ENCODE results near the gene TACO1. TPM values are rescaled to one million over a fixed set of nuclear protein-coding genes. Genes with fewer than 3 reads are reported as not detected.

The TACO1 gene
- total RNA-seq, 2 experiments from 2014 or later: 28.2 to 30.4 TPM

DNA sequence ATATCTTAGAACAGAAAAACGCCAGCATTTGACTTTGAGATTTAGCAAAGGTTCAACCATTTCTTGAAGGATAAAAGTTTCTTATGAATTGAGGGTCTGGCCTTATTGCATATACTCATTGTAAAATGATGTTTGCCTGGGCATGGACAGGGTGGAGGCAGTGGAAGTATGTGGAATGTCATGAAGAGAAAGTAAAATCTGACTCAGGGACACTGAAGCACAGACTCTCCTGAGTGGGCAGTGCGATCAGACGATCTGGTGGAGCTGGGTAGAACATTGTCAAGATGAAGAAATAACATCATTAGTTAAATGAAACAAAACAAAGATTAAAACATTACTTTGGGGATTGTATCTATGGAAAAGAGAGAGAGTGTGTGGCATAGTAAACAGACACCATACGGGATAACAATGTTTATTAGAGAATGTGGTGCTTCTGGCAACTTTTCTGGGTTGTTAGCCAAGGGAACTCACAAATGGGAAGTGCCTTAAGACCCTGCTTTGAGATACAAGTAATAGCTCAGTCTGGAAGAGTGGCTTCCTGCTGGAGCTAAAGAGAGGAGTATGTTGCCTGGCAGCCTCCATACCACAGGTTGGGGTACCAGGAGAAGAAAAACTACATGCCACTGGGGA, 26.0 kb downstream of the TACO1 start:
- H3K4me1 Mint-ChIP-seq (ENCODE audit: low read depth): peaks cover 37% of the 10 kb centered on the region
- no peaks in the 10 kb centered on the region for H3K27me3 Mint-ChIP-seq
- H3K36me3 Mint-ChIP-seq: peaks cover 2% of the 10 kb centered on the region
- DNase-seq: no peak
- no peaks in the 10 kb centered on the region for H3K9me3 Mint-ChIP-seq
- CTCF ChIA-PET: interaction anchor here (0.6 to 2.2 kb wide), 7 partner anchors 10 to 220 kb away, joined by 3 to 9 read pairs (median 3); no protein-coding TSS in a partner anchor
- intact Hi-C loops (cut with micrococcal nuclease): loop anchor here (10.0 kb wide), 1 partner anchor 662 kb away; the partner anchor contains the start of gene TANC2
- POLR2A ChIA-PET: interaction anchor here (0.6 to 0.8 kb wide), 3 partner anchors 72 to 149 kb away, joined by 3 to 4 read pairs (median 3); no protein-coding TSS in a partner anchor
- no peak overlapping the region for H3K4me3 Mint-ChIP-seq
- no peak overlapping the region for H3K27ac Mint-ChIP-seq

DNA sequence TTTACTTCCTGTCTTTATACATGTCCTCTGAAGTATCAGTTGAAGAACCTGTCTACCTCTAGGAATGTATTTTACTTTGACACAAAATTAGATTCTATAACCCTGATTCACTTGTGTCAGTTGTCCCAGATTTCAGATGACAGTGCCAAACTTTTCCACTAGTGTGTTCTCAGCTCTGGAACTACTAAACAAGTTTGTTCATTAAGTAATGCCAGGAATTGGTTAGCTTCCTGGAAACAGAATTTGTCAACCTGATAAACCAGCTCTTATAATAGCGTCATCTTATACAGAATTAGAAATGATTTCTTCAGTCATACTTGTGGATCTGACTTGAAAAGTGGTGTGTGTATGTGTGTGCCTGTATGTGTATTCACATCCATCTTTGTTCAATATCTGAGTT, 28.9 kb downstream of the TACO1 start:
- no peak for DNase-seq
- Mint-ChIP-seq H3K4me1 (ENCODE audit: low read depth) (peaks cover 36% of the 10 kb centered on the region), H3K27ac (no peak overlapping the region), H3K9me3 (no peaks in the 10 kb centered on the region), H3K36me3 (no peaks in the 10 kb centered on the region), H3K27me3 (no peaks in the 10 kb centered on the region), H3K4me3 (no peak overlapping the region)
- intact Hi-C loops (cut with micrococcal nuclease): loop anchor here (10.0 kb wide), 1 partner anchor 665 kb away; the partner anchor contains the start of gene TANC2
- CTCF ChIA-PET: interaction anchor here (0.6 to 1.2 kb wide), 4 partner anchors 18 to 204 kb away, joined by 3 read pairs; no protein-coding TSS in a partner anchor
- POLR2A ChIA-PET: no interaction called here

DNA sequence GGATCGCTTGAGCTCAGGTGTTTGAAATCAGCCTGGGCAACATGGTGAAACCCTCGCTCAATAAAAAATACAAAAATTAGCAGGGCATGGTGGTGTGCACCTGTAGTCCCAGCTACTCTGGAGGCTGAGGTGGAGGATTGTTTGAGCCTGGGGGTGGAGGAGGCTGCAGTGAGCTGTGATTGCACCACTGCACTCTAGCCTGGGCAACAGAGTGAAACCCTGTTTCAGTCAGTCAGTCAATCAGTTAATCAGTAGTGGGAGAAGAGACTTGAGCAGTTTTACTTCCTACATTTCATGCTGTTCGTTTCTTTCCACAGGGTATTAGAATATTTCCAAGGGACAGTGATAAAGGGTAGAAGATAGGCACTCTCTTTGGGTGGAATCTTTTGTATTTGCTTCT, 30.4 kb downstream of the TACO1 start:
- H3K27ac Mint-ChIP-seq: no peak overlapping the region
- DNase-seq: no peak
- intact Hi-C loops (cut with micrococcal nuclease): no loop called here
- no peaks in the 10 kb centered on the region for H3K27me3 Mint-ChIP-seq
- H3K4me3 Mint-ChIP-seq: no peak overlapping the region
- H3K4me1 Mint-ChIP-seq (ENCODE audit: low read depth): peaks cover 23% of the 10 kb centered on the region
- H3K9me3 Mint-ChIP-seq: no peaks in the 10 kb centered on the region
- H3K36me3 Mint-ChIP-seq: peaks cover 4% of the 10 kb centered on the region
- CTCF ChIA-PET: interaction anchor here (1.2 kb wide), 1 partner anchor 206 kb away, joined by 3 read pairs; no protein-coding TSS in a partner anchor
- POLR2A ChIA-PET: interaction anchor here (0.6 kb wide), 1 partner anchor 226 kb away, joined by 4 read pairs; no protein-coding TSS in a partner anchor

DNA sequence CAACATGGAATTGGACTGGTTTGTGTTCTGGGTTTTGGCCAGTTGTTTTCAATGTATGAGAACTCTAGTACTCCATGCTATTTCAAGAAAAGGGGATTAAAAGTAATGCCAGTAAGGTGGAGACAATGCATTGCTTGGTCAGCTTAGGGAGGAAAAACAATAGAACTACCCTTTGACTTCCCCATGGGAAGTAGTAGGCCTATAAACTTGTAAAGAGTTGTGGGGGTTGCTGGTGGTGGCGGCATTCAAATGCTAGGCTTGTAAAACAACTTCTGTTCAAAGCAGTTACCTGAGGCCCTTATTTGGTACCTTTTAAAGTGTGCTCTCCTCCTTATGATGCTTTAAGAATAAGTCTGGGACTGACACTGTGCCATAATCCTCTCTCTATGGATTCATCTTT, 30.9 kb downstream of the TACO1 start:
- DNase-seq: no peak
- no peaks in the 10 kb centered on the region for H3K27me3 Mint-ChIP-seq
- peaks cover 18% of the 10 kb centered on the region for H3K4me1 Mint-ChIP-seq (ENCODE audit: low read depth)
- ChIA-PET POLR2A (no interaction called here), CTCF (no interaction called here)
- intact Hi-C loops (cut with micrococcal nuclease): no loop called here
- H3K36me3 Mint-ChIP-seq: peaks cover 8% of the 10 kb centered on the region
- H3K4me3 Mint-ChIP-seq: no peak overlapping the region
- no peak overlapping the region for H3K27ac Mint-ChIP-seq
- H3K9me3 Mint-ChIP-seq: no peaks in the 10 kb centered on the region

DNA sequence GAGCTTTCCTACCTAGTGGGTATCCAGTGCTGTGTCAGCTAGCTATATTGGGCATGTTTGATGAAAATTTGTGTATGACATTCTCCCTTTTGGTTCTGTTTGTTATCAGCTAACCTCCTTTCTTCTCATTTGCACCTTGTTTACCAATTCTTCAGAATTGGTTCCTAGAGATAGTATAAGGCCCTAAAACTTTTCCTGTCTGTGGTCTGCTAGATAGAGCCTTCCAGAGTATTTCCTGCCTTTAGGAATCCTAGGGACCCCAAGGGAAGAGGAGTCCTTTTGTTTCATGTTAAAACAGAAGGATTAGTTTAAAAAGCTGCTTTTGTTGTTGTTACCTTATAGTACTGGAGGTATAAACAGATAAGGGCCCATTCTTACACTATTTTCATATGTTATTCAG, 33.0 kb downstream of the TACO1 start:
- H3K27me3 Mint-ChIP-seq: no peaks in the 10 kb centered on the region
- H3K4me3 Mint-ChIP-seq: no peak overlapping the region
- ChIA-PET CTCF (interaction anchor here (0.9 to 3.7 kb wide), 3 partner anchors 22 to 208 kb away, joined by 3 to 12 read pairs (median 11); no protein-coding TSS in a partner anchor), POLR2A (interaction anchor here (0.7 kb wide), 1 partner anchor 226 kb away, joined by 5 read pairs; no protein-coding TSS in a partner anchor)
- H3K36me3 Mint-ChIP-seq: peaks cover 9% of the 10 kb centered on the region
- no peak for DNase-seq
- intact Hi-C loops (cut with micrococcal nuclease): no loop called here
- peaks cover 18% of the 10 kb centered on the region for H3K4me1 Mint-ChIP-seq (ENCODE audit: low read depth)
- H3K9me3 Mint-ChIP-seq: no peaks in the 10 kb centered on the region
- peak overlapping the region; percentile 21 for H3K27ac Mint-ChIP-seq

DNA sequence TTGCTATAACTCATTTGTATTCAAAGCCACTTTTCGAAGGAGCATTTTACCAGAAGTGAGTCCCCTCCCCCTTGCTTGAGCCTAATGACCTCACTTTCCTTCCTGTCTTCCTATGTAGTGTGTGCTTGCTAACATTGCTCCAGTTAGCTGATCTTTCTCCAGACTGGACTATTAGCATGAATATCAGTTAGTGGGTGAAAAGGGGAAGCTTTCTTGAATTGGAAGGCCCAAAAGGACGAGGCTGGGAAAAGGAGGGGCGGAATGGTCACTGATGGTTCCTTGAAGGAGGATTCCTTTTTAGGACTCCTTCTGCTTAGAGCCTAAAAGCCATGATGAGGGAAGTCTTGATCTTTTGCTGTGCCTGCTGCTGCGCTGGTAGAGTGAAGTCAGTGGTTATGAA, 33.5 kb downstream of the TACO1 start:
- H3K9me3 Mint-ChIP-seq: no peaks in the 10 kb centered on the region
- DNase-seq: no peak
- H3K36me3 Mint-ChIP-seq: peaks cover 9% of the 10 kb centered on the region
- intact Hi-C loops (cut with micrococcal nuclease): no loop called here
- no peak overlapping the region for H3K27ac Mint-ChIP-seq
- H3K4me1 Mint-ChIP-seq (ENCODE audit: low read depth): peaks cover 22% of the 10 kb centered on the region
- POLR2A ChIA-PET: no interaction called here
- H3K4me3 Mint-ChIP-seq: no peak overlapping the region
- CTCF ChIA-PET: interaction anchor here (0.6 to 3.7 kb wide), 4 partner anchors 22 to 208 kb away, joined by 3 to 12 read pairs (median 7); no protein-coding TSS in a partner anchor
- no peaks in the 10 kb centered on the region for H3K27me3 Mint-ChIP-seq

DNA sequence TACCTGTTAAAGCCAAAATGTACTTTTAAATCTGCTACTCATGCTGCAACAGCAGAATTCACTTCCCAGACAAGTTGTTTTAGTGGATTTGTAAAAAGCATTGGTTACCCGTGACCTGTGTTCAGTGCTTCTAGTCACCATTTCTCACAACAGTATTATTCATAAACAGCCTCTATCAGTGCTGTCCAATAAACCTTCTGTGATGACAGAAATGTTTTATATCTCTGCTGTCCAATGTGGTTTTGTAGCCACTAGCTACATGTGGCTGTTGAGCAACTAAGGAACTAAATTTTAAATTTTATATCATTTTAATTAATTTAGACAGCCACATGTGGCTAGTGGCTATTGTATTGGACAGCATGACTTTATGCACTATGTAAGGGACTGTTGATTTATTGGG, 34.1 kb downstream of the TACO1 start:
- intact Hi-C loops (cut with micrococcal nuclease): no loop called here

DNA sequence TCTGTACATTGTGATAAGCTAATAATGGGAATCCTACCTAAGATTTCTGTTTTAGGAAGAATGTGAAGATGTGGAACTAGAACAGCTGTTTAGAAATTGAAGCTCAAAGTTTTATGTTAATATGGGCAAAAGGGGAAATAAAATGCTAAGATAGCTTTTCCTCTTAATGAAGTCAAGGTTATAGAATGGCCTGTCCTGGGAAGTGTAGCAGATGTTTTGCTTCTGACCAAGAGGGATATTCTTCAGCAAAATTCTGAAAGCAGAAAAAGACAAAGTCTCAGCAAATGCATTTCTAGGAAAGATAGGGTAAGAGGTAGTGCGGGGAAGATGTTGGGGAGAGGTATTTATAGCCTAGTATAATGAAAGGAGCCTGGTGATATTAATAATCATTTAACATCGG, 34.6 kb downstream of the TACO1 start:
- Mint-ChIP-seq H3K27me3 (no peaks in the 10 kb centered on the region), H3K4me3 (no peak overlapping the region), H3K9me3 (no peaks in the 10 kb centered on the region), H3K27ac (no peak overlapping the region), H3K36me3 (peaks cover 9% of the 10 kb centered on the region), H3K4me1 (ENCODE audit: low read depth) (peaks cover 24% of the 10 kb centered on the region)
- no peak for DNase-seq
- intact Hi-C loops (cut with micrococcal nuclease): no loop called here
- ChIA-PET POLR2A (no interaction called here), CTCF (interaction anchor here (2.6 to 3.7 kb wide), 2 partner anchors 23 to 209 kb away, joined by 11 to 12 read pairs; no protein-coding TSS in a partner anchor)

More for the DNA sequence above, 34.1 kb downstream of the TACO1 start:
- Mint-ChIP-seq H3K4me3 (no peak overlapping the region), H3K36me3 (peaks cover 9% of the 10 kb centered on the region), H3K27me3 (no peaks in the 10 kb centered on the region), H3K9me3 (no peaks in the 10 kb centered on the region), H3K4me1 (ENCODE audit: low read depth) (peaks cover 24% of the 10 kb centered on the region), H3K27ac (no peak overlapping the region)
- no peak for DNase-seq
- CTCF ChIA-PET: interaction anchor here (0.6 to 3.7 kb wide), 3 partner anchors 23 to 209 kb away, joined by 3 to 12 read pairs (median 11); no protein-coding TSS in a partner anchor
- POLR2A ChIA-PET: no interaction called here

DNA sequence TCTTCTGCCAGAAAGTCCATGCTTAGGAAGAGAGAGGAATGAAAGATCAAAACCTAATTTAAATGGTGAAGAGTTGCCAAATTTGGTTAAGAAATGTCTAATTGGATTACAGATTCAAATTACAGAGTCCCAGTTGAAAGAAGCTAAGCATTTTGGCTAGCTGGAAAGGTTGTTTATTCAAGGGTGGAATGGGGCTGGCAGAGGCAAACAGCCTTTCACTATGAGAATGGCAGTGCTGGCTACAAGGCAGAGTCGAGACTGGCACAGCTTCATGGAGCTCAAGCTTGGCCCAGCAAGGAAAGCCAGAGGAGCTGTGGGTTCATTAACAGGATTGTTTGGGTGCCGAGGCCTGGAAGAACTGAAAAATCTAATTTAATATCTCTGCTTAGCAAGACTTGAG, 35.1 kb downstream of the TACO1 start:
- H3K4me3 Mint-ChIP-seq: no peak overlapping the region
- H3K4me1 Mint-ChIP-seq (ENCODE audit: low read depth): peaks cover 24% of the 10 kb centered on the region
- no peaks in the 10 kb centered on the region for H3K9me3 Mint-ChIP-seq
- ChIA-PET CTCF (interaction anchor here (1.0 to 3.7 kb wide), 2 partner anchors 24 to 62 kb away, joined by 3 to 12 read pairs; no protein-coding TSS in a partner anchor), POLR2A (interaction anchor here (1.6 kb wide), 1 partner anchor 13 kb away, joined by 5 read pairs; the partner anchor contains the start of gene MAP3K3)
- no peak overlapping the region for H3K27ac Mint-ChIP-seq
- intact Hi-C loops (cut with micrococcal nuclease): no loop called here
- no peaks in the 10 kb centered on the region for H3K27me3 Mint-ChIP-seq
- H3K36me3 Mint-ChIP-seq: peaks cover 12% of the 10 kb centered on the region
- DNase-seq: no peak

DNA sequence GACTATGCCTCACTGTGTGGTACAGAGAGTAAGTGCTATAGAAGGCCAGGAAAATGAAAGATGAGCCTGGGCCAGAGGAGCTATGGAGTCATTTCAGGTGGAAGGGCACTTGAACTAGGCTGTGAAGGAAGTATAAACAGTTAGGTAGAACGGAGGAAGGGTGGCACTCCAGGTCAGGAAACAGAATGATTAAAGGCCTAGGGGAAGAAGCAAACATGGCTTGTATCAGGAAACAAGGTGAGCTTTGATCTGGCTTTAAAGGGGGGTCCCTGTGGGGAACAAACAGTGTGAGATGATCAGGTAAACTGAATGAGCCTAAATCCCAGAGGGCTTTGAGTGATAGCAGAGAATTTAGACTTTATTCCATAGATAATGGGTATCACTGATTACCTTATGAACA, 38.4 kb downstream of the TACO1 start:
- no peaks in the 10 kb centered on the region for H3K9me3 Mint-ChIP-seq
- H3K4me1 Mint-ChIP-seq (ENCODE audit: low read depth): peaks cover 13% of the 10 kb centered on the region
- DNase-seq: no peak
- no peaks in the 10 kb centered on the region for H3K27me3 Mint-ChIP-seq
- intact Hi-C loops (cut with micrococcal nuclease): no loop called here
- no peak overlapping the region for H3K4me3 Mint-ChIP-seq
- CTCF ChIA-PET: interaction anchor here (0.6 to 1.1 kb wide), 2 partner anchors 12 to 57 kb away, joined by 3 read pairs; no protein-coding TSS in a partner anchor
- POLR2A ChIA-PET: interaction anchor here (0.6 to 0.9 kb wide), 2 partner anchors 8 to 14 kb away, joined by 3 to 4 read pairs; no protein-coding TSS in a partner anchor
- H3K36me3 Mint-ChIP-seq: peaks cover 12% of the 10 kb centered on the region
- H3K27ac Mint-ChIP-seq: peak overlapping the region; percentile 7

DNA sequence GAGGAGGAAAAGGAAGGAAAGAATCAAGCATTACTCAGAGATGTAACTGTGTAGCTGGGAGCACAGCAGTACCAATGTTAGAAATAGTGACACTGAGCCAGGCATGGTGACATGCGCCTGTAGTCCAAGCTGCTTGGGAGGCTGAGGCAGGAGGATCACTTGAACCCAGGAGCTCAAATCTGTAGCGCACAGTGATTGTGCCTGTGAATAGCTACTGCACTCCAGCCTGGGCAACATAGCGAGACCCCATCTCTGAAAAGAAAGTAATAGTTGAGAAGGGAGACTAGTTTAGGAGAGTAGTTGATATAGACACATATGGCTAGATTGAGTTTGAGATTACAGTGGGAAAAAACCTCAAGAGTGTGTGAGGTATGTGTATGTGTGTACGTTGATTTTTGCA, 39.3 kb downstream of the TACO1 start:
- no peak overlapping the region for H3K4me3 Mint-ChIP-seq
- DNase-seq: no peak
- ChIA-PET POLR2A (no interaction called here), CTCF (no interaction called here)
- peaks cover 11% of the 10 kb centered on the region for H3K36me3 Mint-ChIP-seq
- H3K4me1 Mint-ChIP-seq (ENCODE audit: low read depth): peaks cover 9% of the 10 kb centered on the region
- no peaks in the 10 kb centered on the region for H3K9me3 Mint-ChIP-seq
- intact Hi-C loops (cut with micrococcal nuclease): no loop called here
- H3K27me3 Mint-ChIP-seq: no peaks in the 10 kb centered on the region
- no peak overlapping the region for H3K27ac Mint-ChIP-seq

DNA sequence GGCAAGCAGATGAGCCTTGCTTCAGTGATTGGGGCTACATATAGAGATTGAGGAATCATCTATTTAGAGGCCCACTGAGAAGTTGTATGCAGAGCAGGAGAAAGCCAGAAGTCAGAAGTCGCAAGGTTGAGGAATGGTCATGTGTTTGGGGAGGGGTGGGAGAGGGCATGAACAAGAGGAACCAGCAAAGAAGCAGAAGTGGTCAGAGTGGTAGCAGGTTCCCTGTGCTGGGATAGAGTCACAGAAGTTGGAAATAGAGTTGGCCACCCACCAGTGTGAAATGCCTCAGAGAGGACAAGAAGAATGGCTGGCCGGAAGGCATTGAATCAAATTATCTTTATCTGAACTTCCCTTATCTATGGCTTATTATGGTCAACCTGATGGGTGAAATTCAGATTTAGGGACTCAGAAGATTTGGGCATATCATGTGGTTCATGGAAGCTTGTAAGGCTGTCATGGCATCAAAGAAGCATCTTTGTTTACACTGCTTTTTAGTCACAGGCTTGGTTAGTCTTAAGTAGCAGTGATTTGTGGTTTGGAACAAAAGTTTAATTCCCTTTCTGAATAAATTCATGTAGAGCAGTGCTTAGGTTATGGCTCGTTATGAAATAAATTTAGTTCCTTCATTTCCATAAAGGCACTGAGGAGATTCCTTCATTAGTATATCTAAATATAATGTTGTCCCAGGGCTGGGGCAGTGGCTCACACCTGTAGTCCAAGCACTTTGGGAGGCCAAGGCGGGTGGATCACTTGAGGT, 41.2 kb downstream of the TACO1 start:
- peaks cover 23% of the 10 kb centered on the region for H3K4me1 Mint-ChIP-seq (ENCODE audit: low read depth)
- DNase-seq: no peak
- intact Hi-C loops (cut with micrococcal nuclease): no loop called here
- no peak overlapping the region for H3K4me3 Mint-ChIP-seq
- peaks cover 10% of the 10 kb centered on the region for H3K36me3 Mint-ChIP-seq
- ChIA-PET CTCF (no interaction called here), POLR2A (no interaction called here)
- H3K27me3 Mint-ChIP-seq: no peaks in the 10 kb centered on the region
- no peaks in the 10 kb centered on the region for H3K9me3 Mint-ChIP-seq
- H3K27ac Mint-ChIP-seq: no peak overlapping the region
